ENCODE data around the gene MAS1L. TPM values are rescaled to one million over a fixed set of nuclear protein-coding genes. Genes with fewer than 3 reads are reported as not detected.

The MAS1L gene
- polyA plus RNA-seq, 4 donors: not detected

DNA sequence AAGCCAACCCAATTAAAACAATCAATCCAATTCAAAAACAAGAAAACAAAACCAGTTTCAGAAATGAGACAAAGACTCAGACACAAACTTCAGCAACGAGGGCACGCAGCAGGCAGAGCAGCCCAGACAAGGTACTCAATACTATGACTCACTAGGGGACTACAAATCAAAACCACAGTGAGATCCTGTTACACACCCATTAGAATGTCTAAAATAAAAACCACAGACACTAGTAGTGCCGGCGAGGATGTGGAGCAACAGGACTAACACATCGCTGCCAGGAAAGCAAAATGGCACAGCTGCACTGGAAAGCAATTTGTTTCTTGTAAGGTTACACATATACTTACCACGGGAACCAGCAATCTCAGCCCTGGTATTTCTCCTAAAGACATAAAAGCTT lies 28.4 kb upstream of the MAS1L start:
- DNase-seq (ENCODE audit: low read depth in 4 of 4, low spot score in 3 of 4): no peak

DNA sequence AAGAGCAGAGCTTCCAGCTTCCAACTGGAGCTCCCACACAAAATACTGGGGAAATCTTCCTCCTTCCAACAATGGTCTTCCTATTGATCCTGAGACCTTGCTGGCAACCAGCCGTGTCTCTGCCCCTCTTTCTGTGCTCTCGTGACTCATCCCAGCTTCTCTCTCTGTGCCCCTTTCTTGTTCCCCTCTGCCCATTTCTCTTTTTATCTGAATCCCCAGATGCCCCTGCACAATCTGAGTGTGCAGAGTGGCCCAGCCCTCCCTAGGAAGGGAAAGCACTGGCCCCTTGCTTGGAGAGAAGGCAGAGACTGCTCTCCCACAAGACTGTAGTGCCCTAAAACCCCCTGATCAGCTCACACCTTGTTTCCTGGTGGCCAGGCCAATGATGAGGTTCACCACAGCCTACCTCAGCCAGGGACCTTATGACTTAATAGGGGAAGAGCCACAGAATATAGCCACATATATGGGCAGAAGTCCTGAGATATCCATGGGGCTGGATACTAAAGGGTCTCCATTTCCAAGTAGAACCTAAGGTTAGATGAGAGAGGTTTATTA lies 23.1 kb upstream of the MAS1L start:
- DNase-seq (ENCODE audit: low read depth in 4 of 4, low spot score in 3 of 4): no peak

DNA sequence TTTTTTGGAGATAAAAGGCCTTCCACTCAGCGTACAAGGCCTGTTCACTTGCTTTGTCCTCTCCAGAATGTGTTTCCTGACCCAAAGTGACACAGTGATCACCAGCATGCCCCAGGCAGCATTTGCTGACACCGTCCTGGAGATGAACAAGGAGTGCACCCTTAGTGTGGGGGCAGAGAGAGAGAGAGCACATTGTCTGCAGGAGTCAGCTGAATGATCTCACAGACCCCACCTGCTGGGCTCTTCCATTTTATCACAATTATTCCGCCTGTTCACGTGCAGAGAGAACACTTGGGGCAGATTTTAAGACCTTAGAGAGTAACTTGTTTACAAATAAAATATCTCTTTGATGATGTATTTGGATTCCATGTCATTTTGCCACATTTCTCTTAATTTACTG lies 22.4 kb upstream of the MAS1L start:
- no peak for DNase-seq (ENCODE audit: low read depth in 4 of 4, low spot score in 3 of 4)

DNA sequence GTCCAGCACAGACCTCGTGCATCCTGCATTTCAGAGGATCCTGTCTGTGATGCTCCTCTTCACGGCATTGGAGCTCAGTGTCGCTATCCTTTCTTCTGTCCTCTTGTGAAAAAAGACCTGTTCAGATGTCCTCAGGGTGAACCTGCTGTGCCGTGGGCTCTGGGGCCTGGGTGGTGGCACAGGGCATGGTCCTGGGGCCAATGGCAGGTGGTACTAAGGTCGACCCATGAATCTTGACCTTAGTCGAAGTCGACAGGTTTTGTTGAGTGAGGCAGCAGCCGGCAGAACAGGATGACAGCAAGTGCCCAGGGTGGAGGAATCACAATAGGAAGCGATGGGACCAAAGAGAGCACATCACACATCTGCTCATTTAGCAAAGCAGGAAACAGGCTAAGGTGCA lies 22.0 kb upstream of the MAS1L start:
- DNase-seq (ENCODE audit: low read depth in 4 of 4, low spot score in 3 of 4): no peak

GRCh38 chr6:29509239-29509638 lies 21.5 kb upstream of the MAS1L start:
- DNase-seq (ENCODE audit: low read depth in 4 of 4, low spot score in 3 of 4): no peak

DNA sequence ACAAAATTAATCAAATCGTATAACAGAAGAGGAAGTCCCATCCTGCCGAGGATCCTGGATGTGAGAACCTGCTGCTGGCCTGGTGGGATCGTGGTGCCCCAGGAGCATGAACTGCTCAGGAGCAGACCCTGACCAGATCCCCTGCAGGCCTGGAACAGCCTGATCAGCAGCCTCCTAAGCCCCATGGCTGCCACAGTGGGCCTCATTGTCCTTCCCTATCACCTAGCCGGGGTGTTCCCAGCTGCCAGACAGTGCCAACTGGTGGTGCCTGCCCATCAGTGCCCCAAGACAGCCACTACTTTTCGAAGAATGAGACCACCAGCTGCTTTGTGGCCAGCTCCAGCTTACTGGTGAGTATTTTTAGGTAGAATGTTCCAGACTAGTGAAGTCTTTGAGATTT lies 19.6 kb upstream of the MAS1L start:
- DNase-seq (ENCODE audit: low read depth in 4 of 4, low spot score in 3 of 4): no peak

DNA sequence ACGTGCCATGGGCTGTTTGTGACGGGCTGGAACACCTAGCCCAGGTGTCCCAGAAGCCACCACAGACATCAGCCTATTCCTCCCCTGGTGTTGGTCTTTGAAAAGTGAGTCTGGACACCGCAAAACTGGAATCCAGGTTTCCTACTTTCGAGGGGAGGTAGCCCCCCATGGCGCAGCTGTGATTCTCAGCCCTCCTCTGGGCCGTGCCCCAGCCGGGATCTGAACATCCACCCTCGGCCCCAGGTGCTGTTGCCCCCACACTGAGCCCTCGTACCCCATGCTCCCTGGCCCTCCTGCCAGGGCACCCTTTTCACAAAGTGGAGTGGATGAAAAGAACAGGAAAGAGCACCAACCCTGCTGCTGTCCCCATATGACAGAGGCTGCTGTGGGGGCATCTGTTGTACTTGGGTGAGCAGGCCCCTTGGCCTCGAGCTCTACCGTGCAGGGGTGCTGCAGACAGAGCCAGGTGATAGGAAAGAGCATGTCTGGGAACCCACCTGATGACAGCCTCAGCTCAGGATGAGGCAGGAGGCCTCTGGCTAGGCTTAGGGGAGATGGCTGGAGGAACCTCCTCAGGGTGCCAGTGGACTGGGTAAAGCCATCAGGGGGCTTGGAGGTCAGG lies 18.8 kb upstream of the MAS1L start:
- DNase-seq (ENCODE audit: low read depth in 4 of 4, low spot score in 3 of 4): no peak

DNA sequence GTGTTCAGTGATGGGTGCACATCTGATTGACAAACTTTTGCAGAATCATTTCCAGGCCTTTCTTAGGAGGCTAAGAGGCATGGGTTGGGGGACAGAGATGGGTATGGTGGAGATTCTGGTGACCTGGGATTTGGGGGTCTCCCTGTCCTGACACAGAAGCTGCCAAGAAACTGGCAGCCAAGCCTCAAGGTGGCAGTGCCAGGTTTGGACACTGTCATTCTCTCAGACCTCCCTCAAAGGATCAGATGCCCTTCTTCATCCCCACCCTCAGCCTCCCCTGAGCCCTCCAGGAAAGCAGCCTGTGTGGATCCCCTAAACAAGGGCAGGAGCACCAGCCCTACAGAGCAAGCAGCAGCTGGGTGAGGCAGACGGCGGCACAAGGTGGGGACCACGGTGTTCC lies 18.1 kb upstream of the MAS1L start:
- no peak for DNase-seq (ENCODE audit: low read depth in 4 of 4, low spot score in 3 of 4)

DNA sequence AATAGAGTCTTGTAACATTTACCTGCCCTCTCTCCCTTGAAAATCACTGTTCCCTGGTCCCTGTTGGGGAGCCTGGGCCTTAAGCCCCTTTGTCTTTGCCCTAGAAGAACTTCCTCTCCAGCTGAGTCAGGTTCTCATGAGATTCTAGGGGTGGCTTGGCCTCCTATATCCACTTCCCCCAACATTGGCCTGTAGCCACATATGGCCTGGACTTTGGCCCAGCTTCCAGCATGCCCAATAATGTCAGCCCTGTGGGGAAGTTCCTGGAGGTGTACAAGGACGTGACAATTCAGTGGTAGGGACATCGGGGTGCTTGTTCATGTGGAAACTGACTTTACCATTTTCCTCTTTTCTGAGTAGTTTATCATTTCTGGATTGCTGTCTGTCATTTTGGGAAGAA lies 17.2 kb upstream of the MAS1L start:
- DNase-seq (ENCODE audit: low read depth in 4 of 4, low spot score in 3 of 4): no peak

DNA sequence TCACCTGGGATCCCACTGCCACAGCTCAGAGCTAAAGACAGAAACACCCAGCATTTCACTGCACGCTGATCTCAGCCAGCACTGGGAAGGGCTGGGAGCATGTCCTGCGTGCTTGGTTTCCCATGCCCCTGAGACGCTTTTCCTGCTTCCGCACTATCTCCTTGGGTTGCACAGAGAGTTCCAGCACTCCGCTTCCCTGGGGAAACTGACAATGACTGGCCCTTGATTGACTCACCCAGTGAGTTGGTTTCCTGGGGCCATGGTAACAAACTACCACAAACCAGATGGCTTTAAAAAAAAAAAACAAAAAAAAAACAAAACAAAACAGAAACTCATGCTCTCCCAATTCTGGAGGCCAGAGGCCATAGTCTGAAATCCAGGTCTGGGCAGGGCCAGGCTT lies 14.8 kb upstream of the MAS1L start:
- DNase-seq (ENCODE audit: low read depth in 4 of 4, low spot score in 3 of 4): no peak

DNA sequence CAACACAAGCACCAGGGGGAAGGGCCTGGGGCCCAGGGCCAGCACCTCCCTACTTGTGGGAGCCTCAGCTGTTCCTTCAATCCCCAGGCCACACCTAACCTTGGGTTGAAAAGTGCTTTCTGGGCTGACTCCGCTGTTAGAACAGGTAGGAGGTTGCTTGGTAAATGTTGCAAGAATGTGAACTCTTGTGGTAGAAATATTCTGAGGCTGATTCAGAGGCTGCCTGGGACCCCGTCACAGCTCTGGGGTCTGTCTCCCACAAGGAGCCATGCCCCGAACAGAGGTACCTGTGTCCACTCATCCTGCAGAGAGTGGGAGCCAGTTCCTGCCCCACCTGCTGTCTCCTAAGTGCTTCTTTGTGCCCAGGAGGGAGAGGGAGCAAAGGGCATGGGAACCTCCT lies 14.4 kb upstream of the MAS1L start:
- DNase-seq (ENCODE audit: low read depth in 4 of 4, low spot score in 3 of 4): no peak

DNA sequence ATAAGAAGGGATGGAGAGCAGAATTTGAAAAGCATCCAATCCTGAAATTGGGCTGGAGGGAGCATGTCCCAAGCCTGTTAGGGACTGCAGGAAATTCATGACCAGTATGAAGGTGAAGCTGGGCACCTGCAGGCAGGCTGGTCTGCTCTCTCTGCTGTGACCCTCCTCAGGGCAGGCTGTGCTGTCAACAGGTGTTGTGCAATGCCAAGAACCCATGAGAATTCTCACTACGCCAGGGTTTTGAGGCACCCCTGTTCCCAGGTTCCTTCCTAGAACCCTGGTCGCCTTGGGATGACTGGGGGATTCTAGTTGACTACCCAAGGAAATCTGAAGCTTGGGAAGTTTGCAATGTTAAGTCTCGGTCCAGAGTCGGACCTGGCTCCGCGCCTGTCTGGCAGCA lies 13.3 kb upstream of the MAS1L start:
- DNase-seq (ENCODE audit: low read depth in 4 of 4, low spot score in 3 of 4): no peak

GRCh38 chr6:29500594-29500993 lies 12.8 kb upstream of the MAS1L start:
- no peak for DNase-seq (ENCODE audit: low read depth in 4 of 4, low spot score in 3 of 4)

DNA sequence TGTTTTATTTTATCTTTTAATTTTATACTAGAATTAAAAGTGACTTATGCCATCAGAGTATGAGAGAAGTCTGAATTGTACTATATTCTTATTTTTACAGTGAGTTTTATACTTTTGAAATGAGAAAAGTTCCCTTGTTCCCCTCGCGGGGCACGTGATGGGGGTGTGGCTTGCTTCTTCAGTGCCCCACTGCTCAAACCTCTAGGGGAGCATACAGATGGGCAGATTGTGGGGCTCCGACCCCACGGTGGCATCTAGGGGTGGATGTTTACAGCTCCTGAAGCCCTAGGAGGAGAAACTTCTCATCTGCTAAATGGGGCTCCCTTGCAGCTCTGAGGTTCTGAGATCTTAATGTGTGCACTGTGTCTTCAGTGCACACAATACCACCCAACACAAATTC lies 11.9 kb upstream of the MAS1L start:
- DNase-seq (ENCODE audit: low read depth in 4 of 4, low spot score in 3 of 4): no peak

GRCh38 chr6:29496961-29497360 lies 9.2 kb upstream of the MAS1L start:
- no peak for DNase-seq (ENCODE audit: low read depth in 4 of 4, low spot score in 3 of 4)

GRCh38 chr6:29495571-29495970 lies 7.8 kb upstream of the MAS1L start:
- no peak for DNase-seq (ENCODE audit: low read depth in 4 of 4, low spot score in 3 of 4)

DNA sequence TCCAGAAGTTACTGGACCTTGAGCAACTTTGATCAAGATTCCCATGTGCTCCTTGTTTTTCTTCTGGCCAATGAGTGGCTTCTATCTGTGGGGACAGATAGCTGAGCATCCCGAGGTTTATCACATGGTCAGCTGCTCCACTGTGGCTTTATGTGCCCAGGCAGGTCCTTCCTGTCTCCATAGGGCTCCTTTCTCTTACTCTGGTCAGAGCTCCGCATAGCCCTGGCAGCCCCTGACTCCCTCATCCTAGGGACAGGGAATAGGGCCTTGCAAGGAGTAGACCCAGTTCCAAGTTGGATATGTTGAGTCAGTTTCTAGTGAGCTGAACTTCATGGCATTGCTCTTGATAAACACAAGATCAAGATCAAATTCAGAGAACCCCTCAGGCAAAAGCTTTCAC lies 6.4 kb upstream of the MAS1L start:
- no peak for DNase-seq (ENCODE audit: low read depth in 4 of 4, low spot score in 3 of 4)

GRCh38 chr6:29493261-29493660 lies 5.5 kb upstream of the MAS1L start:
- DNase-seq (ENCODE audit: low read depth in 4 of 4, low spot score in 3 of 4): no peak

DNA sequence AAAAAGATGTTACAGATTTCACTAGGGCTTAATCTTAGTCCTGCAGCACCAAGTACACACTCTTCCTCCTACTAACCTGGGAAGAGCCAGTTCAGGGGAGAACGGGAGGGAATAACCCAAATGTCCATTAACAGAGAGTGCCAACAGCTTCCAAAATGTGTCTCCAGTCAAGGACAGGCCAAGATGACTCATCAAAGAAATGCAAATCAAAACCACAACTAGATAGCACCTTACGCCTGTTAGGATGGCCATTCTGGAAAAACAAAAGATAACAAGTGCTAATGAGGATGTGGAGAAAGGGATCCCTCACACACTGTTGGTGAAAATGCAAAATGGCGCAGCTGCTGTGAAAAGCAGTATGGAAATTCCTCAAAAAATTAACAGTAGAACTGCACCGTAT lies 3.8 kb upstream of the MAS1L start:
- no peak for DNase-seq (ENCODE audit: low read depth in 4 of 4, low spot score in 3 of 4)

DNA sequence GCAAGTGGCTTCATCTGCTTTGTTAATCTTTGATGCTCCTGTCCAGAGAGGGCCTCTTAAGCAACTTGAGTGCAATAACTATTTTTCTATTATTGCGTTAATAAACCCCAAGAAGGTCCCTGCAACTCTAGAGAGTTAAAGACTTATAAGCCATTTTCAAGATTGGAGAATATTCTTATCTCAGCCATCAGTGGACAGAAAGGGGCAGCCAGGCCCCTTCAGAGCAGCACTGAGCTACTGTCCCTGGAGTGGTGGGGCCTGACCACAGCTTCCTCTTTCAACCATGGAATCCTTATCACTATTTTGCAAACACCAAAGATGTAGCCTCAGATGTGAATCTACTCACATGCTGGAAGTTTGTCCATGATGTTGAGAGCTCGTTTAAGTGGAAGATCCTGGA lies 2.8 kb upstream of the MAS1L start:
- DNase-seq (ENCODE audit: low read depth in 4 of 4, low spot score in 3 of 4): no peak

- no peak for DNase-seq (ENCODE audit: low read depth in 4 of 4, low spot score in 3 of 4)
These were observed 2.3 kb upstream of the MAS1L start for GRCh38 chr6:29490055-29490454.

DNA sequence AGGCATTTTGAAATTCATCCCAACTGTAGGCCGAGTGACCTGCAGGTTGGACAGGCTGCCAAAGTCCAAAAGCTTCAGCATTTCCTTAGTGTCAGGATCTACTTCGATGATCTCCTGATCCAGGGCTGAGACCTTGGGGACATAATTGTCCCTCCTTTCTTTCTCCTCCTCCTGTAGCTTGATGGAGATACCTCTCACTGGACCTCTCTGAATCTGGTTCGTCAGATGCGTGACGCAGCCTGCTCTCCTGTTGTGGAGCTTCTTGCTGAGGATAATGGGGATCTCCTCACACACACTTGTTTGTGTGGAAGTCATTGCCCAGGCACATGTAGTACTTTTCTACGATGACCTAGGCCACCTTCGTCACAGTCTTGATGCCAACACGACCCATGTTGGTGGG lies 1.5 kb upstream of the MAS1L start:
- DNase-seq (ENCODE audit: low read depth in 4 of 4, low spot score in 3 of 4): no peak

- DNase-seq (ENCODE audit: low read depth in 4 of 4, low spot score in 3 of 4): no peak
These were observed 1.1 kb upstream of the MAS1L start for GRCh38 chr6:29488874-29489273.

Measured in right renal pelvis (tissue), 4 donors.